Ascending aorta (tissue), 2 donors: Measurements from ENCODE around the gene PCBP3. TPM values are rescaled to one million over a fixed set of nuclear protein-coding genes. Genes with fewer than 3 reads are reported as not detected.

Source experiments
- DNase-seq, 2 donors: peaks; one replicate each; pipeline ENCODE4 v3.0.0-alpha.2; 2019; ENCODE audit warnings: low spot score in 2 of 2
- H3K27ac ChIP-seq, 2 donors: fragments of 200-600 bp; sonication (generic); one replicate each; pipeline ENCODE4 v1.5.1; 2016 to 2017; ENCODE audit warnings: mild to moderate bottlenecking in 1 of 2
- H3K27me3 ChIP-seq: fragments of 200-600 bp; sonication (generic); one replicate; pipeline ENCODE4 v1.5.1; 2017
- H3K36me3 ChIP-seq, 2 donors: fragments of 200-600 bp; sonication (generic); one replicate each; pipeline ENCODE4 v1.5.1; 2016
- H3K4me1 ChIP-seq, 2 donors: fragments of 200-600 bp; sonication (generic); one replicate each; pipeline ENCODE4 v1.5.1; 2016 to 2017; ENCODE audit warnings: mild to moderate bottlenecking in 1 of 2
- H3K4me3 ChIP-seq, 2 donors: fragments of 200-600 bp; sonication (generic); one replicate each; pipeline ENCODE4 v1.5.1; 2016 to 2017; ENCODE audit warnings: mild to moderate bottlenecking in 1 of 2
- H3K9me3 ChIP-seq, 2 donors: fragments of 200-600 bp; sonication (generic); one replicate each; pipeline ENCODE4 v1.5.1; 2016
- intact Hi-C: fragments of 100-400 bp; cut with DNase I; formaldehyde crosslinking; loops from one replicate; pipeline ENCODE4 v1.15.1; 2023
- total RNA-seq: library from RNA; depleted of rRNA; stranded (reverse); fragments of >200 nt; gene quantifications from one replicate; pipeline ENCODE4 v1.1.0, GENCODE V29; 2016
- TF ChIP-seq, protein P1 (sequence below), 3 experiments: fragments of 200-600 bp in 2 of 3; fragments of 450-650 bp in 1 of 3; sonication (generic) in 2 of 3; IDR thresholded peaks; one replicate each; pipeline ENCODE4 v1.5.1; 2016 to 2019; ENCODE audit warnings: antibody characterized with exemption in 3 of 3, mild to moderate bottlenecking in 1 of 3, moderate library complexity in 1 of 3

Gene PCBP3
- total RNA-seq, 1 donor from 2014 or later, result not detected

DNA sequence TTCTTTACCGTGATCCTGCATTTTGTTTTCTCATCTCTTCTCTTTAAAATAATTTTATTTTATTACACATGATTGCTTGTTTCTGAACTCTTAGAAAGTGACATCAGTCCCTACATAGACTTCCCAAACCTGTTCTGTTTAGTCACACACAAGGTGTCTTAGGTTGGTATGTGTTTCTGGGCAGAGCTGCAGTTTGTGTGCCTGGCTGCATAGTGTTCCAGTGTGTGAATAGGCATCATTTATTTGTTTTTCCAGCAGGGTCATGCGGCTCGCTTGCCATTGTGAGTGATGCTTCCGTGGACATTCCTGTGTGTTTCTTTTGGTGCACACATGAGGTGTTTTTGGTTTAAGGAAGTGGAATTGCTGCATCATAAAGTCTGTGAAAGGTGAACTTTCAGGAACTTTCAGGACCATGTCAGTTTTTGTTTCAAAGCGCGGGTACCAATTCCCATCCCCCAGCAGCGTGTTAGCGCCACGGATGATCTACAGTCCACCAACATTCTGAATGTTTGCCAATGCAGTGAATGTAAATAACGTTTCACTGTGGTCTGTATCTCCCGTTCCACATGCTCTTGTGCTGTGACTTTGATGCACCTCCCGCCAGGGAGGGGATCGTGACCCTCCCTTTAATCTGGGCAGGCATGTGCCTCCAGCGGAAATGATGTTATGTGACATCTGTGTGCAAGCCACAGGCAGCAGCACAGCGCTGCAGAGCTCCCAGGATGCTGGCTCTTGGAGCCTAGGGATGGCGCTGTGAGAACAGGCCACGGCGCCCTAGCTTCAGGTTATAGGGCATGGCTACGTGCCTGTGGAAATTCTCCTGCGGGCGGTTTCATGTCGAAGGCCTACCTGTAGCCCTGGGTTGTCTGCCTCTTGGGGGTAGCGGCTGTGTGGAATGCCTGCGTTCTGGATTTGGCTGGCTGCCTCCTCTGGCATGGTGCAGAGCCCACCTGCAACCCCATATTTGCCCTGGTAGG is 193.5 kb downstream of the PCBP3 start:
- Histone ChIP-seq H3K4me1 (no peaks in the 10 kb centered on the region), H3K27me3 (no peaks in the 10 kb centered on the region), H3K4me3 (no peak overlapping the region), H3K36me3 (no peaks in the 10 kb centered on the region), H3K27ac (no peak overlapping the region), H3K9me3 (peaks cover 0 to 6% of the 10 kb centered on the region in 2 donors)
- TF ChIP-seq, protein P1, sequence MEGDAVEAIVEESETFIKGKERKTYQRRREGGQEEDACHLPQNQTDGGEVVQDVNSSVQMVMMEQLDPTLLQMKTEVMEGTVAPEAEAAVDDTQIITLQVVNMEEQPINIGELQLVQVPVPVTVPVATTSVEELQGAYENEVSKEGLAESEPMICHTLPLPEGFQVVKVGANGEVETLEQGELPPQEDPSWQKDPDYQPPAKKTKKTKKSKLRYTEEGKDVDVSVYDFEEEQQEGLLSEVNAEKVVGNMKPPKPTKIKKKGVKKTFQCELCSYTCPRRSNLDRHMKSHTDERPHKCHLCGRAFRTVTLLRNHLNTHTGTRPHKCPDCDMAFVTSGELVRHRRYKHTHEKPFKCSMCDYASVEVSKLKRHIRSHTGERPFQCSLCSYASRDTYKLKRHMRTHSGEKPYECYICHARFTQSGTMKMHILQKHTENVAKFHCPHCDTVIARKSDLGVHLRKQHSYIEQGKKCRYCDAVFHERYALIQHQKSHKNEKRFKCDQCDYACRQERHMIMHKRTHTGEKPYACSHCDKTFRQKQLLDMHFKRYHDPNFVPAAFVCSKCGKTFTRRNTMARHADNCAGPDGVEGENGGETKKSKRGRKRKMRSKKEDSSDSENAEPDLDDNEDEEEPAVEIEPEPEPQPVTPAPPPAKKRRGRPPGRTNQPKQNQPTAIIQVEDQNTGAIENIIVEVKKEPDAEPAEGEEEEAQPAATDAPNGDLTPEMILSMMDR (IDR thresholded peaks at IDR 0.05), result no peak
- intact Hi-C loops, result no loop called here
- peak in 1 of 2 donors; percentile 38 for DNase-seq

DNA sequence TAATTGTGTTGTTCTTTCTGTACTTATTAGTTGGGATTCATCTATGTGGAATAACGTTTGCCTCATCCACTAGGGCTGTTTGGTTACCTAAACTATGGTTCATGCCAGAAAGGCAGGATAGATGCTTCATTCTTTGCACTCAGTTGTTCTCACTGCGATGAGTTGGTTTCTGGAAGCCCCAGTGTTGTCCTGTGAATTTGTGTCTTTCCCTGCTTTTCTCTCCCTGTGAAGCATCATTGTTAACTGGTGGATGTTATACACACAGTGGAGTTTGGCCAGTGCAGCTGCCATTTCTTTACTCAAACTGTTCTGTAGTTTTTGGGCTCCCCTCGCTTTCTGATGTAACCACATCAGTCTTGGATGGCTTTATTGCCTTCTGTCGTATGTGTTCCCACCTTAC is 194.4 kb downstream of the PCBP3 start:
- TF ChIP-seq, protein P1 (IDR thresholded peaks at IDR 0.05), result no peak
- Histone ChIP-seq H3K4me1 (no peaks in the 10 kb centered on the region), H3K36me3 (no peaks in the 10 kb centered on the region), H3K27me3 (no peaks in the 10 kb centered on the region), H3K4me3 (no peak overlapping the region), H3K27ac (no peak overlapping the region), H3K9me3 (peaks cover 0 to 6% of the 10 kb centered on the region in 2 donors)
- intact Hi-C loops, result no loop called here
- DNase-seq, result no peak

DNA sequence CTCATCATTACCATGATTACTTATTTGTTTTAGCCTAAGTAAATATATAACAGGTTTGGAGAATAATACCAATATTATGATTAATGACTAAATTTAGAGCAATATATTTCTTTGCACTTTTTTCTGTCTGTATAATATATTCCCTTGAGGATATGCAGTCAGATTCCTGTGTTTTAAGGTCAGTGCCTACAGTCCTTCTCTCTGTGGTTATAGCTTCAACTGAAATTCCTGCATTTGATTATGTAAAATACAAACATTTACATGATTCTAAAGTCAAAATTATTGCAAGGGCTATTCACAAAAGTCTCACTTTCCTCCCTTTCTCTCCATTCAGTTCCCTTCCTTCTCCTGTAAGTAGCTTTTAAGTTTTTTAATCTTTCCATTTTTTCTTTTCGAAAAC is 195.1 kb downstream of the PCBP3 start:
- Histone ChIP-seq H3K4me3 (no peak overlapping the region), H3K36me3 (no peaks in the 10 kb centered on the region), H3K27me3 (no peaks in the 10 kb centered on the region), H3K9me3 (peaks cover 0 to 6% of the 10 kb centered on the region in 2 donors), H3K4me1 (no peaks in the 10 kb centered on the region), H3K27ac (no peak overlapping the region)
- intact Hi-C loops, result no loop called here
- DNase-seq, result no peak
- TF ChIP-seq, protein P1 (IDR thresholded peaks at IDR 0.05), result no peak

DNA sequence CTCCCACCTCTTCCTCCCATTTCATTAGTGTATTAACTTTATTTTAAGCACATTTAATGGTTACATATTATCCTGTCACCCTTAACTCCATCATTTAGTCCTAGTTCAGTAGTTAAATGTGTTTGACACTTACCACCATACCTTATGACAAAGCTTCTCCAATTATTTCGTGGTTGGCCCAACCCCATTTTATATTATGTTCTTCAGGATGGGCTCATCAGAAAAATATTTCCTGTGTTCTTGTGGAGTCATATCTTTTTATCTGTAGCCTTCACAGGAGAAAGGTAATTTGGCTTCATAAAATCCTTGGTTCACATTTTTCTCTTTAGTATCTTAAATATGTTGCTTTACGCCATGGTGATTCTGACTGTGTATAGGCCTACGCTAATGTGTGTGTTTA is 195.7 kb downstream of the PCBP3 start:
- H3K27me3 ChIP-seq, result no peaks in the 10 kb centered on the region
- no peak for DNase-seq
- H3K4me3 ChIP-seq, result no peak overlapping the region

DNA sequence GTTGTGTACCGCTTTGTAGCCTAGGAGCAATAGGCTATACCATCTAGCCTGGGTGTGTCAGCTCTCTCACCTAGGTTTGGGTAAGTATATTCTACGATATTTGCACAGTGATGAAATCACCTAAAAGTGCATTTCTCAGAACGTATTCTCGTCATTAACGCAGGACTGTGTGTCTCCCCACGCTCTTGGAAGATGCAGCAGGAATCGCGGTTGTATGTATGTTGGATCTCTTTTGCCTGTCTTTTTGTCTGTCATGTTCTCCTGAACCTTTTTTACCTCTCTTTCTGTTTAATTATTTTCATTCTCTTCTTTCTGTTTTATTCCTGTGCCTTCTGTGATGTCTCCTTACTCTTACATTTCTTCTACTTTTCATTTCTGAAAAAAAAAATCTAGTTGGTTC is 197.5 kb downstream of the PCBP3 start:
- Histone ChIP-seq H3K4me3 (no peak overlapping the region), H3K27me3 (no peaks in the 10 kb centered on the region), H3K4me1 (no peaks in the 10 kb centered on the region), H3K9me3 (peaks cover 0 to 6% of the 10 kb centered on the region in 2 donors), H3K36me3 (no peaks in the 10 kb centered on the region), H3K27ac (no peak overlapping the region)
- DNase-seq, result no peak
- intact Hi-C loops, result no loop called here
- TF ChIP-seq, protein P1 (IDR thresholded peaks at IDR 0.05), result no peak

More for the DNA sequence above, 195.7 kb downstream of the PCBP3 start:
- peaks cover 0 to 6% of the 10 kb centered on the region in 2 donors for H3K9me3 ChIP-seq
- TF ChIP-seq, protein P1 (IDR thresholded peaks at IDR 0.05), result no peak
- H3K4me1 ChIP-seq, result no peaks in the 10 kb centered on the region
- no peaks in the 10 kb centered on the region for H3K36me3 ChIP-seq
- H3K27ac ChIP-seq, result no peak overlapping the region
- intact Hi-C loops, result no loop called here
